Measurements from ENCODE around the gene SLC4A5.

- TF ChIP-seq, protein P1, sequence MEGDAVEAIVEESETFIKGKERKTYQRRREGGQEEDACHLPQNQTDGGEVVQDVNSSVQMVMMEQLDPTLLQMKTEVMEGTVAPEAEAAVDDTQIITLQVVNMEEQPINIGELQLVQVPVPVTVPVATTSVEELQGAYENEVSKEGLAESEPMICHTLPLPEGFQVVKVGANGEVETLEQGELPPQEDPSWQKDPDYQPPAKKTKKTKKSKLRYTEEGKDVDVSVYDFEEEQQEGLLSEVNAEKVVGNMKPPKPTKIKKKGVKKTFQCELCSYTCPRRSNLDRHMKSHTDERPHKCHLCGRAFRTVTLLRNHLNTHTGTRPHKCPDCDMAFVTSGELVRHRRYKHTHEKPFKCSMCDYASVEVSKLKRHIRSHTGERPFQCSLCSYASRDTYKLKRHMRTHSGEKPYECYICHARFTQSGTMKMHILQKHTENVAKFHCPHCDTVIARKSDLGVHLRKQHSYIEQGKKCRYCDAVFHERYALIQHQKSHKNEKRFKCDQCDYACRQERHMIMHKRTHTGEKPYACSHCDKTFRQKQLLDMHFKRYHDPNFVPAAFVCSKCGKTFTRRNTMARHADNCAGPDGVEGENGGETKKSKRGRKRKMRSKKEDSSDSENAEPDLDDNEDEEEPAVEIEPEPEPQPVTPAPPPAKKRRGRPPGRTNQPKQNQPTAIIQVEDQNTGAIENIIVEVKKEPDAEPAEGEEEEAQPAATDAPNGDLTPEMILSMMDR (conservative IDR thresholded peaks at IDR 0.05; ENCODE audit: low read depth, low read length) = no peak
- TF ChIP-seq EZH2 (IDR thresholded peaks at IDR 0.05; ENCODE audit: borderline replicate concordance, low read depth, low read length, poor library complexity, severe bottlenecking) = no peak
Observed at GRCh38 chr2:74328074-74328473, 15.1 kb downstream of the SLC4A5 start.

Data from A673 (cell line).